Activated naive CD8-positive, alpha-beta T cell treated with anti-CD3 and anti-CD28 coated beads for 36 hours (primary cell): ENCODE results near the gene HS1BP3. TPM values are rescaled to one million over a fixed set of nuclear protein-coding genes. Genes with fewer than 3 reads are reported as not detected.

Source experiments
- DNase-seq: peaks from one replicate; pipeline ENCODE4 v3.0.0; 2021
- H3K27ac Mint-ChIP-seq: one replicate; pipeline ENCODE4 v1.8.0; 2022; ENCODE audit warnings: mild to moderate bottlenecking, moderate library complexity, mixed read lengths
- H3K27me3 Mint-ChIP-seq: one replicate; pipeline ENCODE4 v1.8.0; 2022; ENCODE audit warnings: mild to moderate bottlenecking, mixed read lengths
- H3K36me3 Mint-ChIP-seq: one replicate; pipeline ENCODE4 v1.8.0; 2021; ENCODE audit warnings: mild to moderate bottlenecking, mixed read lengths
- H3K4me1 Mint-ChIP-seq: one replicate; pipeline ENCODE4 v1.8.0; 2021; ENCODE audit warnings: mixed read lengths
- H3K4me3 Mint-ChIP-seq: one replicate; pipeline ENCODE4 v1.8.0; 2022; ENCODE audit warnings: mild to moderate bottlenecking, moderate library complexity, mixed read lengths
- H3K9me3 Mint-ChIP-seq: one replicate; pipeline ENCODE4 v1.8.0; 2022; ENCODE audit warnings: mixed read lengths
- total RNA-seq, 2 experiments: library from RNA; stranded (reverse); gene quantifications; one replicate each; pipeline ENCODE4 v1.2.3, GENCODE V29; 2021

The HS1BP3 gene
- total RNA-seq, 2 experiments from 2014 or later = 5.9 to 6.0 TPM

GRCh38 chr2:20660506-20661420 lies 9.9 kb upstream of the HS1BP3 start:
- DNase-seq = no peak
- Mint-ChIP-seq H3K4me1 (peaks cover 3% of the 10 kb centered on the region), H3K4me3 (no peak overlapping the region), H3K36me3 (no peaks in the 10 kb centered on the region), H3K27me3 (peaks cover 56% of the 10 kb centered on the region), H3K27ac (no peak overlapping the region), H3K9me3 (no peaks in the 10 kb centered on the region)

- Mint-ChIP-seq H3K4me3 (no peak overlapping the region), H3K4me1 (no peaks in the 10 kb centered on the region), H3K27ac (no peak overlapping the region), H3K36me3 (no peaks in the 10 kb centered on the region), H3K27me3 (peaks cover 27% of the 10 kb centered on the region), H3K9me3 (no peaks in the 10 kb centered on the region)
- DNase-seq = no peak
Measured at GRCh38 chr2:20657522-20658235, 6.8 kb upstream of the HS1BP3 start.

GRCh38 chr2:20656561-20656960 lies 5.7 kb upstream of the HS1BP3 start:
- Mint-ChIP-seq H3K9me3 (no peaks in the 10 kb centered on the region), H3K36me3 (no peaks in the 10 kb centered on the region), H3K27ac (no peak overlapping the region), H3K4me1 (peaks cover 1% of the 10 kb centered on the region), H3K27me3 (peaks cover 16% of the 10 kb centered on the region), H3K4me3 (no peak overlapping the region)
- DNase-seq = no peak

- Mint-ChIP-seq H3K36me3 (no peaks in the 10 kb centered on the region), H3K27ac (no peak overlapping the region), H3K4me3 (no peak overlapping the region), H3K27me3 (peaks cover 2% of the 10 kb centered on the region), H3K4me1 (peaks cover 15% of the 10 kb centered on the region), H3K9me3 (no peaks in the 10 kb centered on the region)
- no peak for DNase-seq
Measured at GRCh38 chr2:20654535-20654813, 3.6 kb upstream of the HS1BP3 start.

- no peaks in the 10 kb centered on the region for H3K9me3 Mint-ChIP-seq
- no peak overlapping the region for H3K4me3 Mint-ChIP-seq
- H3K4me1 Mint-ChIP-seq = peaks cover 15% of the 10 kb centered on the region
- no peaks in the 10 kb centered on the region for H3K36me3 Mint-ChIP-seq
- H3K27ac Mint-ChIP-seq = no peak overlapping the region
- no peaks in the 10 kb centered on the region for H3K27me3 Mint-ChIP-seq
- no peak for DNase-seq
Measured at GRCh38 chr2:20653695-20654534, 3.0 kb upstream of the HS1BP3 start.

- Mint-ChIP-seq H3K27me3 (no peaks in the 10 kb centered on the region), H3K4me3 (no peak overlapping the region), H3K9me3 (no peaks in the 10 kb centered on the region), H3K36me3 (no peaks in the 10 kb centered on the region), H3K4me1 (peaks cover 17% of the 10 kb centered on the region), H3K27ac (no peak overlapping the region)
- DNase-seq = no peak
Measured at GRCh38 chr2:20652673-20653575, 2.0 kb upstream of the HS1BP3 start.

- DNase-seq = no peak
- Mint-ChIP-seq H3K9me3 (no peaks in the 10 kb centered on the region), H3K4me3 (no peak overlapping the region), H3K27ac (no peak overlapping the region), H3K36me3 (no peaks in the 10 kb centered on the region), H3K27me3 (no peaks in the 10 kb centered on the region), H3K4me1 (peaks cover 17% of the 10 kb centered on the region)
Measured at GRCh38 chr2:20652141-20652540, 1.2 kb upstream of the HS1BP3 start.

GRCh38 chr2:20651731-20652099 lies 817 bp upstream of the HS1BP3 start:
- H3K27me3 Mint-ChIP-seq = no peaks in the 10 kb centered on the region
- H3K4me3 Mint-ChIP-seq = peak overlapping the region; percentile 80
- H3K4me1 Mint-ChIP-seq = peaks cover 17% of the 10 kb centered on the region
- H3K27ac Mint-ChIP-seq = peak overlapping the region; percentile 87
- DNase-seq = no peak
- no peaks in the 10 kb centered on the region for H3K9me3 Mint-ChIP-seq
- H3K36me3 Mint-ChIP-seq = no peaks in the 10 kb centered on the region

GRCh38 chr2:20650393-20650876 lies 463 bp downstream of the HS1BP3 start:
- Mint-ChIP-seq H3K27ac (peak overlapping the region; percentile 28), H3K36me3 (no peaks in the 10 kb centered on the region), H3K27me3 (no peaks in the 10 kb centered on the region), H3K9me3 (no peaks in the 10 kb centered on the region), H3K4me3 (peak overlapping the region; percentile 88), H3K4me1 (peaks cover 17% of the 10 kb centered on the region)
- no peak for DNase-seq

GRCh38 chr2:20649976-20650375 lies 922 bp downstream of the HS1BP3 start:
- Mint-ChIP-seq H3K4me3 (peak overlapping the region; percentile 88), H3K9me3 (no peaks in the 10 kb centered on the region), H3K27me3 (no peaks in the 10 kb centered on the region), H3K4me1 (peaks cover 17% of the 10 kb centered on the region), H3K36me3 (no peaks in the 10 kb centered on the region), H3K27ac (no peak overlapping the region)
- no peak for DNase-seq

- no peak overlapping the region for H3K27ac Mint-ChIP-seq
- peaks cover 17% of the 10 kb centered on the region for H3K4me1 Mint-ChIP-seq
- no peaks in the 10 kb centered on the region for H3K9me3 Mint-ChIP-seq
- H3K27me3 Mint-ChIP-seq = no peaks in the 10 kb centered on the region
- no peaks in the 10 kb centered on the region for H3K36me3 Mint-ChIP-seq
- DNase-seq = no peak
- peak overlapping the region; percentile 88 for H3K4me3 Mint-ChIP-seq
Measured at GRCh38 chr2:20649576-20649975, 1.3 kb downstream of the HS1BP3 start.

- H3K27ac Mint-ChIP-seq = no peak overlapping the region
- no peak for DNase-seq
- no peak overlapping the region for H3K4me3 Mint-ChIP-seq
- H3K36me3 Mint-ChIP-seq = no peaks in the 10 kb centered on the region
- no peaks in the 10 kb centered on the region for H3K27me3 Mint-ChIP-seq
- peaks cover 17% of the 10 kb centered on the region for H3K4me1 Mint-ChIP-seq
- H3K9me3 Mint-ChIP-seq = no peaks in the 10 kb centered on the region
Measured at GRCh38 chr2:20648831-20649230, 2.1 kb downstream of the HS1BP3 start.

- peaks cover 17% of the 10 kb centered on the region for H3K4me1 Mint-ChIP-seq
- no peaks in the 10 kb centered on the region for H3K27me3 Mint-ChIP-seq
- H3K9me3 Mint-ChIP-seq = no peaks in the 10 kb centered on the region
- no peak for DNase-seq
- H3K27ac Mint-ChIP-seq = no peak overlapping the region
- no peak overlapping the region for H3K4me3 Mint-ChIP-seq
- no peaks in the 10 kb centered on the region for H3K36me3 Mint-ChIP-seq
Measured at GRCh38 chr2:20648206-20648605, 2.7 kb downstream of the HS1BP3 start.

- Mint-ChIP-seq H3K36me3 (no peaks in the 10 kb centered on the region), H3K9me3 (no peaks in the 10 kb centered on the region), H3K4me1 (peaks cover 17% of the 10 kb centered on the region), H3K4me3 (no peak overlapping the region), H3K27me3 (no peaks in the 10 kb centered on the region), H3K27ac (no peak overlapping the region)
- DNase-seq = no peak
Measured at GRCh38 chr2:20647738-20648137, 3.2 kb downstream of the HS1BP3 start.
